Endothelial cell of umbilical vein (primary cell): Measurements from ENCODE around the gene SLC19A1. TPM values are rescaled to one million over a fixed set of nuclear protein-coding genes. Genes with fewer than 3 reads are reported as not detected.

Experiments
- BruUV-seq: library from RNA; stranded (reverse); fragments of 400-500 nt; replicated peaks from 2 replicates; lab custom pipeline; 2021; lab: Mats Ljungman, UMichigan
- CTCF ChIA-PET: fragments of 300-600, 350-600 bp; sonication (Branson Sonifier 250); formaldehyde crosslinking; loops from one replicate; lab custom pipeline; 2021; ENCODE audit warnings: antibody characterized with exemption, inconsistent platforms; lab: Charles Lee
- POLR2A ChIA-PET: fragments of 300-600, 350-600 bp; sonication (Branson Sonifier 250); formaldehyde crosslinking; loops from one replicate; lab custom pipeline; 2021; ENCODE audit warnings: antibody characterized with exemption, inconsistent platforms; lab: Charles Lee
- DNase-seq: peaks from one replicate; pipeline ENCODE4 v3.0.0-alpha.2; 2011; ENCODE audit warnings: low read depth, low spot score
- FAIRE-seq: peaks from 2 replicates; lab custom pipeline; 2011; peaks lifted over from hg19 to GRCh38; lab: Jason Lieb, UNC
- H2AFZ ChIP-seq: 2 replicates; pipeline ENCODE4 v1.6.0; 2012; ENCODE audit warnings: low read depth, low read length, control low read depth, inconsistent platforms
- H3K27ac ChIP-seq: 2 replicates; pipeline ENCODE4 v1.5.1; 2011; ENCODE audit warnings: low read depth, mild to moderate bottlenecking, control low read depth, low read length, moderate library complexity; ENCODE audit not compliant: insufficient read depth
- H3K27me3 ChIP-seq, 2 experiments: 2 replicates each; pipeline versions ENCODE4 v1.6.0 to v1.6.1; 2011; ENCODE audit warnings: low read length in 2 of 2, mixed read lengths in 1 of 2; ENCODE audit not compliant: control insufficient read depth in 2 of 2, insufficient read depth in 2 of 2
- H3K36me3 ChIP-seq, 2 experiments: 2 replicates in 1 of 2; 3 replicates in 1 of 2; pipeline ENCODE4 v1.5.1; 2011; ENCODE audit warnings: low read length in 2 of 2, mild to moderate bottlenecking in 1 of 2, moderate library complexity in 1 of 2; ENCODE audit not compliant: control insufficient read depth in 2 of 2, insufficient read depth in 2 of 2; ENCODE audit errors: extremely low read depth in 1 of 2
- H3K4me1 ChIP-seq: 3 replicates; pipeline ENCODE4 v1.5.1; 2011; ENCODE audit warnings: mild to moderate bottlenecking, low read length; ENCODE audit not compliant: control insufficient read depth, insufficient read depth; ENCODE audit errors: extremely low read depth
- H3K4me2 ChIP-seq: 2 replicates; pipeline ENCODE4 v1.6.1; 2011; ENCODE audit warnings: low read length, control low read depth, mixed read lengths; ENCODE audit not compliant: insufficient read depth
- H3K4me3 ChIP-seq, 3 experiments: fragments of 200-600 bp in 1 of 3; sonication (generic), shearing (Covaris generic) in 1 of 3; replicated peaks in 1 of 3; 2 replicates each; pipeline ENCODE4 v1.5.1; 2011 to 2016; ENCODE audit warnings: control low read depth in 3 of 3, low read length in 3 of 3, mild to moderate bottlenecking in 2 of 3, inconsistent platforms in 1 of 3, low read depth in 1 of 3, moderate library complexity in 1 of 3; ENCODE audit not compliant: insufficient read depth in 1 of 3
- H3K79me2 ChIP-seq: 2 replicates; pipeline ENCODE4 v1.6.0; 2012; ENCODE audit warnings: low read length, inconsistent platforms; ENCODE audit not compliant: control insufficient read depth, insufficient read depth
- H3K9ac ChIP-seq: replicated peaks from 2 replicates; pipeline ENCODE3; 2011; ENCODE audit warnings: low read length, control low read depth; ENCODE audit not compliant: insufficient read depth; ENCODE audit errors: extremely low read depth
- H3K9me1 ChIP-seq: replicated peaks from 3 replicates; pipeline ENCODE4 v1.6.0; 2011; ENCODE audit warnings: mild to moderate bottlenecking, low read length; ENCODE audit not compliant: control insufficient read depth, insufficient read depth; ENCODE audit errors: extremely low read depth
- H3K9me3 ChIP-seq: replicated peaks from 2 replicates; pipeline ENCODE4 v1.5.1; 2012; ENCODE audit warnings: low read length, inconsistent platforms; ENCODE audit not compliant: control insufficient read depth, insufficient read depth
- H4K20me1 ChIP-seq: replicated peaks from 2 replicates; pipeline ENCODE3; 2011; ENCODE audit warnings: mild to moderate bottlenecking, low read length; ENCODE audit not compliant: control insufficient read depth, insufficient read depth; ENCODE audit errors: extremely low read depth
- GATA2 ChIP-seq: IDR thresholded peaks from 2 replicates; pipeline ENCODE4 v1.7.0; 2011; ENCODE audit warnings: low read depth, mild to moderate bottlenecking, moderate library complexity, mixed read lengths, low read length; ENCODE audit not compliant: insufficient read length, insufficient read depth
- JUN ChIP-seq: IDR thresholded peaks from 2 replicates; pipeline ENCODE4 v1.6.1; 2011; ENCODE audit warnings: borderline replicate concordance, low read depth; ENCODE audit not compliant: insufficient read length, insufficient read depth
- POLR2AphosphoS5 ChIP-seq: IDR thresholded peaks from 2 replicates; pipeline ENCODE4 v1.6.1; 2012; ENCODE audit warnings: low read depth, mild to moderate bottlenecking, control low read depth, low read length, moderate library complexity; ENCODE audit not compliant: insufficient read depth
- dilution Hi-C: fragments of 300-500 bp; cut with MboI; formaldehyde crosslinking; loops from one replicate; pipeline ENCODE4 v1.15.0; 2019; ENCODE audit warnings: low sequenced_read_pairs; ENCODE audit not compliant: extremely low pct_ligation_motif_present
- intact Hi-C: fragments of 100-400 bp; cut with micrococcal nuclease; formaldehyde crosslinking; loops from one replicate; pipeline ENCODE4 v1.10.0; 2022
- polyA plus RNA-seq, 4 experiments: library from polyadenylated mRNA; depleted of rRNA in 3 of 4; stranded (reverse) in 3 of 4; unstranded in 1 of 4; fragments of >200 nt; gene quantifications; 2 replicates each; pipeline versions ENCODE4 v1.2.1 to v1.2.3, GENCODE V29; 2011 to 2012; ENCODE audit warnings: missing spikeins in 1 of 4
- total RNA-seq: library from RNA; stranded (reverse); gene quantifications from 2 replicates; pipeline ENCODE4 v1.2.3, GENCODE V29; 2021
- TF ChIP-seq, protein P1 (sequence below), 2 donors: IDR thresholded peaks; 1 replicate in 1 of 2; 2 replicates in 1 of 2; pipeline ENCODE4 v1.5.1; 2011; ENCODE audit warnings: low read length in 2 of 2, mild to moderate bottlenecking in 2 of 2, moderate library complexity in 2 of 2, control low read depth in 1 of 2, inconsistent platforms in 1 of 2, low read depth in 1 of 2; ENCODE audit not compliant: insufficient read depth in 1 of 2; ENCODE audit errors: extremely low read depth in 1 of 2

SLC19A1 gene
- total and polyA plus RNA-seq, 2 donors (not counting 3 experiments of a cell fraction or from before 2014, with no cell fraction given): 36.3 to 54.6 TPM

DNA sequence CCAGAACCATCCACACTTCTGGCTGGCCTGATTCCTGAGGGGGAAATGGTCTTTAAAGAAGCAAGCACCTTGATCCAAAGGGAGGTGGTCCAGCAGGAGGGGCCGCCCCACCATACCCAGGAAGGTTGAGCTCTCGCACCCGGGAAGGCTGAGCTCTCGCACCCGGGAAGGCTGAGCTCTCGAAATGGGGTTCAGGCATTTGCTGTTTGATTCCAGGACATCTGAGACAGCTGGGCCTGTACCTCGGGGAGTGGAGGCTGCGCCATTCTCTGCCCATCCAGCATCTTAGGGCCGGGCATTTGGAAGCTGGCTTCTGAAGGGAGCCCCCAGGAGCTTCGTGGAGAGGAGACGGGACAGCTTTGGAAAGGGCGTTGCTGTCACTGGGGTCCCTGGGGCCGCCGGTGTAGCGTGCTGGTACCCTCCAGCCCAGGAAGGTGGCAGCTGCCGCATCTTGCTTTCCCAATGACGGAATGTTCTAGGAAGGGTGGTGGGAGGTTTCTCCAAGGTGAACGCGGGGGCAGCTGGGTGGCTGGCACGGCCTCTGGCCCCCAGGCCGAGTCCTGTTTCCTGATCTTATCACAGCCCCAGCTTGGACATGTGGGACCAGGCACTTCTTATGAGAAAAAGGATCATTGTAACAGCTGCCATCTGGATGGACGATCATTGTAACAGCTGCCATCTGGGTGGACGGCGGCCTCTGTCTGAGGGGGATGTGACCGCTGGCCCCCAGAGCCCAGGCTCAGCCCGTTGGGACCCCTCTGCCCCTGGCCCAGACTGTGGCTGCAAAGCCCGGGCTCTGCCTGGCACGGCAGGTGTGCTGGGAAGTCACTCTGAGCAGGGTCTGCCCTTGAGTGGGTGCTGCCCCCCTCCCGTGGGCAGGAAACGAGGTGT lies 75.7 kb downstream of the SLC19A1 start:
- Histone ChIP-seq H3K9me3 (no peaks in the 10 kb centered on the region), H3K27me3 (no peaks in the 10 kb centered on the region), H3K4me2 (no peak overlapping the region), H3K79me2 (peaks cover 37% of the 10 kb centered on the region), H3K9me1 (no peaks in the 10 kb centered on the region), H2AFZ (no peak overlapping the region), H3K36me3 (peaks cover 3 to 12% of the 10 kb centered on the region in 2 experiments), H3K9ac (no peak overlapping the region), H3K4me3 (no peak overlapping the region), H3K27ac (no peak overlapping the region), H4K20me1 (no peaks in the 10 kb centered on the region), H3K4me1 (peaks cover 18% of the 10 kb centered on the region)
- TF ChIP-seq JUN (no peak), GATA2 (no peak), POLR2AphosphoS5 (no peak)
- TF ChIP-seq, protein P1, sequence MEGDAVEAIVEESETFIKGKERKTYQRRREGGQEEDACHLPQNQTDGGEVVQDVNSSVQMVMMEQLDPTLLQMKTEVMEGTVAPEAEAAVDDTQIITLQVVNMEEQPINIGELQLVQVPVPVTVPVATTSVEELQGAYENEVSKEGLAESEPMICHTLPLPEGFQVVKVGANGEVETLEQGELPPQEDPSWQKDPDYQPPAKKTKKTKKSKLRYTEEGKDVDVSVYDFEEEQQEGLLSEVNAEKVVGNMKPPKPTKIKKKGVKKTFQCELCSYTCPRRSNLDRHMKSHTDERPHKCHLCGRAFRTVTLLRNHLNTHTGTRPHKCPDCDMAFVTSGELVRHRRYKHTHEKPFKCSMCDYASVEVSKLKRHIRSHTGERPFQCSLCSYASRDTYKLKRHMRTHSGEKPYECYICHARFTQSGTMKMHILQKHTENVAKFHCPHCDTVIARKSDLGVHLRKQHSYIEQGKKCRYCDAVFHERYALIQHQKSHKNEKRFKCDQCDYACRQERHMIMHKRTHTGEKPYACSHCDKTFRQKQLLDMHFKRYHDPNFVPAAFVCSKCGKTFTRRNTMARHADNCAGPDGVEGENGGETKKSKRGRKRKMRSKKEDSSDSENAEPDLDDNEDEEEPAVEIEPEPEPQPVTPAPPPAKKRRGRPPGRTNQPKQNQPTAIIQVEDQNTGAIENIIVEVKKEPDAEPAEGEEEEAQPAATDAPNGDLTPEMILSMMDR (IDR thresholded peaks at IDR 0.05; ENCODE audit: extremely low read depth in 1 of 2, insufficient read depth in 1 of 2, low read depth in 1 of 2, low read length in 2 of 2): no peak
- ChIA-PET CTCF (no interaction called here), POLR2A (no interaction called here)
- dilution Hi-C loops: no loop called here
- DNase-seq: no peak
- no peak for FAIRE-seq
- no TSS peak for BruUV-seq
- intact Hi-C loops: no loop called here
